Measurements from ENCODE around the gene SLC27A3.

Gene SLC27A3

GRCh38 chr1:153818876-153819275, 43.7 kb downstream of the SLC27A3 start:
- TF ChIP-seq, protein P1, sequence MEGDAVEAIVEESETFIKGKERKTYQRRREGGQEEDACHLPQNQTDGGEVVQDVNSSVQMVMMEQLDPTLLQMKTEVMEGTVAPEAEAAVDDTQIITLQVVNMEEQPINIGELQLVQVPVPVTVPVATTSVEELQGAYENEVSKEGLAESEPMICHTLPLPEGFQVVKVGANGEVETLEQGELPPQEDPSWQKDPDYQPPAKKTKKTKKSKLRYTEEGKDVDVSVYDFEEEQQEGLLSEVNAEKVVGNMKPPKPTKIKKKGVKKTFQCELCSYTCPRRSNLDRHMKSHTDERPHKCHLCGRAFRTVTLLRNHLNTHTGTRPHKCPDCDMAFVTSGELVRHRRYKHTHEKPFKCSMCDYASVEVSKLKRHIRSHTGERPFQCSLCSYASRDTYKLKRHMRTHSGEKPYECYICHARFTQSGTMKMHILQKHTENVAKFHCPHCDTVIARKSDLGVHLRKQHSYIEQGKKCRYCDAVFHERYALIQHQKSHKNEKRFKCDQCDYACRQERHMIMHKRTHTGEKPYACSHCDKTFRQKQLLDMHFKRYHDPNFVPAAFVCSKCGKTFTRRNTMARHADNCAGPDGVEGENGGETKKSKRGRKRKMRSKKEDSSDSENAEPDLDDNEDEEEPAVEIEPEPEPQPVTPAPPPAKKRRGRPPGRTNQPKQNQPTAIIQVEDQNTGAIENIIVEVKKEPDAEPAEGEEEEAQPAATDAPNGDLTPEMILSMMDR (IDR thresholded peaks at IDR 0.05; ENCODE audit: low read length, missing control alignments): no peak
- H3K4me3 ChIP-seq (replicated peaks; ENCODE audit: low read depth, low read length): no peak overlapping the region
- DNase-seq (ENCODE audit: low read depth): no peak

GRCh38 chr1:153827168-153827964, 52.2 kb downstream of the SLC27A3 start:
- TF ChIP-seq, protein P1 (IDR thresholded peaks at IDR 0.05; ENCODE audit: low read length, missing control alignments): no peak

More at GRCh38 chr1:153827168-153827964, 52.2 kb downstream of the SLC27A3 start:
- DNase-seq (ENCODE audit: low read depth): no peak
- no peak overlapping the region for H3K4me3 ChIP-seq (replicated peaks; ENCODE audit: low read depth, low read length)
